GM18517 (cell line): ENCODE results near the gene RNU1-3.
"Not testable (repeated sequence)": the region's sequence is repeated elsewhere in the genome, so short reads cannot be mapped to it uniquely, and the experiment has no call there.

Experiments
- ATAC-seq: cut with Tn5 transposase; IDR thresholded peaks from one replicate; pipeline ENCODE4 v1.9.1; 2021; ENCODE audit warnings: mild to moderate bottlenecking, moderate library complexity; ENCODE audit not compliant: unreplicated experiment

The RNU1-3 gene

DNA sequence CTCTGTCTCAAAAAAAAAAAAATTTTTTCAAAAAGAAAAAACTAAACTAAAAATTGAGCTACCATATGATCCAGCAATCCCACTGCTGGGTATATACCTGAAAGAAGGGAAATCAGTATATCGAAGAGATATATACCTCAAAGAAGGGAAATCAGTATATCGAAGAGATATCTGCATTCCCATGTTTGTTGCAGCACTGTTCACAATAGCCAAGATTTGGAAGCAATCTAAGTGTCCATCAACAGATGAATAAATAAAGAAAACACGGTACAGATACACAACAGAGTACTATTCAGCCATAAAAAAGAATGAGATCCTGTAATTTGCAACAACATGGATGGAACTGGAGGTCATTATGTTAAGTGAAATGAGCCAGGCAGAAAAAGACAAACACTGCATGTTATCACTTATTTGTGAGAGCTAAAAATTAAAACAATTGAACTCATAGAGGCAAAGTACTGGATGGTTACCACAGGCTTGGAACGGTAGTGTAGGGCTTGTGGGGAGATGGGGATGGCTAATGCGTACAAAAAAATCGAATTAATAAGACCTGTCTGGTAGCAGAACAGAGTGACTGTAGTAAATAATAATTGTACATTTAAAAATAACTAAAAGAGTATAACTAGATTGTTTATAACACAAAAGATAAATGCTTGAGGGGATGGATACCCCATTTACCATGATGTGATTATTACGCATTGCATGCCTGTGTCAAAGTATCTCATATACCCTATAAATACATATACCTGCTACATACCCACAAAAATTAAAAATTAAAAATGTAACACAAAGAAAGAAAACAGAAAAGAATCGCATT, 25.4 kb downstream of the RNU1-3 start:
- not testable (repeated sequence) for ATAC-seq

DNA sequence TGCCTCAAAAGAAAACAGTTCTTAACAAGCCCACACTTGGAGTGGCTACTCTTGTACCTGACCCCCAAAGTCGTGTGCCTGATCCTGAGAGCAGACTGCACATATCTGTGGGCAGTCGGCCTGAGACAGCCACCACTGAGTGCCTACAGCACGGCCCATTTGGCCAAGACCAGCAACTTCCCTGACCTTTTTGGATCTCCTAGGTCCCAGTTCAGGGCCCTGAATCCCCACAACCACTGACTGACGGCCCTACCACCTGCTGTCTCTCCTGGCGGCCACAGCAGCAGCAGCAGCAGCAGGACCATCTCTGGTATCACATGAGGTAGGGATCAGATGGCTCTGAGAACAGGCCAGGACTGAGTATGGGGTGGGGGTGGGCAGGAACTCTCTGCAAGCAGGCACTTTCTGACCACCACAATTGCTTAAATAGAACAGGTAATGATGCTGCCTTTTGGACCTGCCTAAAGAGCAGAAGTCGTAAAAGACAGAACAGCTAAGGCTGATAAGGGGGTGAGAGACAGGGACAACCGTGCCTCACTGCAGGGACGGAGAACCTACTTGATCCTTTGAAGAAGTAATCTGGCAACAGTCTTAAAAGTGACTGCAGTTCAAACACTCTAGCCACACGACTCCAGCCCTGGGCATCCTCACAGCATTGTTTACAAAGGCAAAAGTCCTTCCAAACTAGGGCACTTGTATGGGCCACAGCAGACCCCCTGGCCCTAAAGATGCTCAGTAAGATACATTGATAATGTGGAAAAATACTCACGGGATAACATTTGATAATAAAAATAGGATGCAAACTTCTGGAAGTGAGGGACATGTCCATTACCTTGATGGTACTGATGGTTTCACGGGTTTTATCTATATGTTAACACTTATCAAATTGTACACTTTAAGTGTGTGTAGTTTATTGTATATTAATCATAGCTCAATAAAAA, 27.4 kb downstream of the RNU1-3 start:
- ATAC-seq = not testable (repeated sequence)

DNA sequence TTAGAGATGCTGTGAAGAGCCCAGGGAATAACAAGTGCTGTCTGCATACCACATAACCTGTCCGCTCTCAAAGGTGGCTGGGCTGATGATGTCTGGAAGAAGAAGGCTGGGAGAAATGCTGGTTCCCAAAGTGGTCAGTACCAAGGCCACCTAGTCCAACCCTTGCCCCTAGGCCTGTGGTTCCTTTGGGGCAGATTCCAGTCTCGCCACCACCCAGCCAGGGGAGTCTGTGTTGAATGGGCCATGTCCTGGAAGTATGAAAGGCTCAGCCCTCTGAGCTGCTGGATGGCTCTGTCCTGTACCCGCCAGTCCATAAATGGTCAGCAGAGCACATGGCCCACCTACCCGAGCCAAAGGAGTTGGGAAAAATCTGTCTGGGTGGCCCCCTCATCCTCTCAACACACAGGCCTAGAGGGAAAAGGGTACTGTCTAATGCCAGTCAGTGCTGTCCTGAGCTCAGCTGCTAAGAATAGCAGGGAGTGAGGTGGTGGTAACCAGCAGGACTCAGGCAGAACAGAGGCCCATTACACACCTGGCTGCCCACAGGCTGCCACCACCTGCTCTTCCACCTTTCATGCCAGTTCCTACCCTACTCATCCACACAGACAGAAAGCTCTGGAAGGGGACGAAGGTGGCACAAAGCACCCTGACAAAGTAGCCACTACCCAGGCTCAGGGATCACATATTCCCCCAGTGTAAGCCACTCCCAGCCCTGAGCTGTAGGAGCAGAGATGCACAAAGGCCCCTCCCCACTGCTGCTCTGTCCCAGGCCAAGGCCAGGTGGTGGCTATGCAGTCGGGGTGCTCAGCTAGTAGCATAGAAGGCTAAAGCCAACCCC, 28.6 kb downstream of the RNU1-3 start:
- not testable (repeated sequence) for ATAC-seq

DNA sequence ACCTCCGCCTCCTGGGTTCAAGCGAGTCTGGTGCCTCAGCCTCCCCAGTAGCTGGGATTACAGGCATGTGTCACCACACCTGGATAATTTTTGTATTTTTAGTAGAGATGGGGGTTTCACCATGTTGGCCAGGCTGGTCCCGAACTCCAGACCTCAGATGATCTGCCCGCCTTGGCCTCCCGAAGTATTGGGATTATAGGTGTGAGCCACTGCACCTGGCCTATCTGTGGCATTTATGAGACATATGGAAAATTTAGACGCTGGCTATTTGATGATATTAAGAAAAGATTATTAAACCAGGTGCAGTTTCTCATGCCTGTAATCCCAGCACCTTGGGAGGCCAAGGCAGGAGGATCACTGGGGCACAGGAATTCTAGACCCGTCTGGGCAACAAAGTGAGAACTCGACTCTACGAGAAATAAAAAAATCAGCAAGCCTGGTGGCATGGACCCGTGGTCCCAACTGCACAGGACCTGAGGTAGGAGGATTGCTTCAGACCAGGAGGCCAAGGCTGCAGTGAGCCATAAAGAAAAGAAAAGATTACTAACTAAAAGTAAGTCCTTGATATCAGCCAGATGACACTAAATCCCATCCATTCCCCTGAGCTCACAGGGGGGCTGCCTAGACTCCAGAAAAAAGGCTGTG, 30.1 kb downstream of the RNU1-3 start:
- not testable (repeated sequence) for ATAC-seq

DNA sequence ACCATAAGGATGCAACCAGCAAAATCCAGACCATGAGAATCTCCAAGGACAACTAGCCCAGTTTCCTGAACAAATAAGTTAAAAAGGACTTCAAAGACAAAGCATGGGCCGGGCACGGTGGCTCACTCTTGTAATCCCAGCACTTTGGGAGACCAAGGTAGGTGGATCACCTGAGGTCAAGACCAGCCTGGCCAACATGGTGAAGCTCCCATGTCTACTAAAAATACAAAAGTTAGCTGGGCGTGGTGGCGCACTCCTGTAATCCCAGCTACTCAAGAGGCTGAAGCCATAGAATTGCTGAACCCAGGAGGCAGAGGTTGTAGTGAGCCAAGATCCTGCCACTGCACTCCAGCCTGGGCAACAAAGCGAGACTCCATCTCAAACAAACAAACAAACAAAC, 30.8 kb downstream of the RNU1-3 start:
- not testable (repeated sequence) for ATAC-seq

DNA sequence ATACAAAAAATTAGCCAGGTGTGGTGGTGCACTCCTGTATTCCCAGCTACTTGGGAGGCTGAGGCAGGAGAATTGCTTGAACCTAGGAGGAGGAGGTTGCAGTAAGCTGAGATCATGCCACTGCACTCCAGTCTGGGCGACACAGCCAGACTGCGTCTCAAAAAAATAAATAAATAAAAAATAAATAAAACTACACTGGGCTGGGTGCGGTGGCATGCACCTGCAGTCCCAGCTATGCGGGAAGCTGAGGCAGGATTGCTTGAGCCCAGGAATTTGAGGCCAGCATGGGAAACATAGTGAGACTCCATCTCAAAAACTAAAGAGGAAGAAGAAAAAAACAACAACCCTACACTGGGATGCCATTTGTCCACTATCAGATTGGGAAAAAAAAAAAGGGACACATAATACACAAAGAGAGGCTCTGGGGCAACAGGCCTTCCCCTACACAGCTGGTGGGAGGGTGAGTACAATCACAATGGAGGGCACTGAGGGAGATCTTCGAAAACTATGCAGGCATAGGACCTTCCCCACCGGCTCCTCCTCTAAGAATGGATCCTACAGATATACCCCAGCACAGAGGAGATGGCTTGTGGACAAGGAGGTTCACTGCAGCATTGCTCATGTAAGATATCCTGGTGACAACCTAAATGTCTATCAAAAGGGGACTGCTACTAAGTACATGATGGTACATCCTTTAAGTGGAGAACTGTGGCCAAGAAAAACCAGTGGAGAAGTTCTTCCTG, 33.0 kb downstream of the RNU1-3 start:
- not testable (repeated sequence) for ATAC-seq

DNA sequence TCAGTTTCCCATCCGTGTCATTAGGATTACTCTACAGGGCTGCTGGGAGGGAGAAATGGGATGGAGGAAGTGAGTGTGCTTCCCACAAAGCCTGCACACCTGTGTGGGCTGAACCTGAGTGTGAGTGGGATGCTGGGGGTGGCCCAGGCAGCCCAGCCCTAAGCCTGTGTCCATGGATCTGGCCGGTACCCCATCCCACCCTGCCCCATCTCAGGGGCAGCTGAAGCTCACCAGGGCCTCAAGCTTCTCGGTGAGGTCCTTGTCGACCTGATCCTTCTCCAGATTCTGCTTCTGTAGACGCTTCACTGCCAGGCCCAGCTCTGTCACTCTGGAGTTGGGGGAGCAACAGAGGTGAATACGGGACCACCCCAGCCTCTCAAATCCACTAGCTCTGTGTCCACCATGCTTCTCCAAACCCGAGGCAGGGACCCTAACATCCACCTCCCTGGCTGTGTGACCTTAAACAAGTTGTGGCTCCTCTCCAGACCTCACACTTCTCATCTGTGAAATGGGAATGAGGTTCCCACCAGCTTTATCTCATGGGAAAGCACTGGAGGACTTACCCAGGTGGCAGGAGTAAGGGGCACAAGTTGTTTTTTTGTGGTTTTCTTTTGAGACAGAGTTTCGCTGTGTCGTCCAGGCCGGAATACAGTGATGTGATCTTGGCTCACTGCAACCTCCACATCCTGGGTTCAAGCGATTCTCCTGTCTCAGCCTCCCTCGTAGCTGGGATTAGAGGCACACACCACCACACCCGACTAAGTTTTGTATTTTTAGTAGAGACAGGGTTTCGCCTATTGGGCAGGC, 34.5 kb downstream of the RNU1-3 start:
- not testable (repeated sequence) for ATAC-seq

DNA sequence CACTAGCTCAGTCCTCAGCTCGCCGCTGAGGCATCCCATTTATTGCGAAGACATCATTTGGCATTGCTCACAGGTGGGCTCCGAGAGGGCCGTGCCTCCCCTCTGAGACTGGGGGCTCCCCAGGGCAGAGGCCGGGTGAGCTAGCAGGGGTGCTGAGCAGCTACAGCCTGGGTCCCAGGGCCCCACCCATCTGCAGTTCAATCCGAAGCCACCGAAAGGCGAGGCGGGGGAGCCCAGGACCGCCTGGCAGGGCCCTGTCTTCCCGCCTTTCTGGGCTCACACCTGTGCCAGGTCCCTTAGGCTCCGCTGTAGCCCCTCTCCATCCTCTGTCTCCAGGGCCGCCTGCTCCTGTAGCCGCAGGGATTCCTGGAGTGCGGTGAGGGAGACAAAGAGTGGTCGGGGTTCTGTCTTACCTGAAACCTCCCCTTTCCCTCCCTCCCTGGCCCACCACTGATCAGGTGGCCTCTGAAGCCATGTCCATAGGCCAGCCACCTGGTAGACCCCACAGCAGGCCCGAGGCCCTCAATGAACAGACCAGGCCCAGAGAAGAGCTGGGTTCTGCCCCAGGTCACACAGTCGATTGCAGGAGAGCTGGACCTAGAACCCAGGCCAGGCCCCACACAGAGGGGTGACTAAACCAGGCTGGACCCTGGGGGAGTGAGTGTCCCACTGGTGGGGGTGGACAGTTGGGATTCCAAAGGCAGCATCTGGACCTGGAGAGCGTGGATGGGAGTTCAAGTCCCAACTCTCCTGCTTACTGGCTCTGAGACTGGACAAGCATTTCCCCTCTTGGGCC, 35.3 kb downstream of the RNU1-3 start:
- ATAC-seq = no peak

DNA sequence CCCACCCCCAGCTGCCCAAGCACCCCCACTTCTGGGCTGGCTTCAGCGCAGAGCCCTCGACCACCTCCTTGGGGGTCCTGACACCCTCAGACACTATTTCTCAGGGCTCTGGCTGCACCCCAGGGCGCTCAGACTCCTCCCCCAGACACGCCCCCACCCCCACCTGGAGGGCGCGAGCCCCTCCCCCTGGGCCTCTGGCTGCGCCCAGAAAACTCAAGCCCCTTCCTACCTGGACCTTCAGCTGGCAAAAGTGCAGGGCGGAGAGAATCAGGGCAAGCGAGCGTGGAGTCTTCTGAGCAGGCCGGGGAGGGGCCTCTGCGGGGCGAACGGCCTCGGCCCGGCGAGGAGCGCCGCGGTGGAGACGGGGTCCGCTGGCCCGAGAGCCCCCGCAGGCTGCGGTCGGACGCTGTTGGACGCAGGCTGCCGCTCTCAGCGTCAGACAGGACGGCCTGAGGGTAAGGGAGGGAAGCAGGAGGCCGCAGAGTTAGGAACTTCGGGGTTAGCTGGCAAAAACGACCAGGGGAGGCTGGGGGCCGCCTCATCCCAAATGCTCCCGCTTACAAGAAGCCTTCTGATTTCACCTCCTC, 36.0 kb downstream of the RNU1-3 start:
- no peak for ATAC-seq

DNA sequence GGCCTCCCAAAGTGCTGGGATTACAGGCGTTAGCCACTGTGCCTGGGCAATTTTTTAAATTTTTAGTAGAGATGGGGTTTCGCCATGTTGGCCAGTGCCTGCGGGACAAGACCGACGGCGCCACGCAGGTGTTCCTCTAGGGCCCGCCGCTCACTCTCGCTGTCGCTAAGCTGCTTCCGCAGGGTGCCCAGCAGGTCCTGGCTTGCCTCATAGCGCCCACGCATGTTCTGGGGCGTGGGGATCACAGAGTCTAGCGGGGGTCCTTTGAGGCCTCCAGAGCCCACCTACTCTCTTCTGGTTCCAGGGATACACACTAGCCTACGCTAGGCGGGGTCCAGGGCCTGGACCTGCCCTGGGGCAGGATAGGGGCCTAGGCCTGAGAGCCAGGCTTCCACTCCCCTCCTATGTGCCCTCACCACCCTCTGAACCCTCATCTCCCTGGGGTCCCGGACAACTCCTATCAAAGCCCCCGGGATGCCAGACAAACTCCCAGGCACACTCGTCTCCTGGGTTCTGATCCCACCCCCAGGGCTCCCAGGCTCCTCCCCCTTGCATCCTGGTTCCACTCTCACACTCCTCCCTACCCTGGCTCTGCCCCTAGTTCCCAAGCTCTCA, 36.7 kb downstream of the RNU1-3 start:
- ATAC-seq = not testable (repeated sequence)

DNA sequence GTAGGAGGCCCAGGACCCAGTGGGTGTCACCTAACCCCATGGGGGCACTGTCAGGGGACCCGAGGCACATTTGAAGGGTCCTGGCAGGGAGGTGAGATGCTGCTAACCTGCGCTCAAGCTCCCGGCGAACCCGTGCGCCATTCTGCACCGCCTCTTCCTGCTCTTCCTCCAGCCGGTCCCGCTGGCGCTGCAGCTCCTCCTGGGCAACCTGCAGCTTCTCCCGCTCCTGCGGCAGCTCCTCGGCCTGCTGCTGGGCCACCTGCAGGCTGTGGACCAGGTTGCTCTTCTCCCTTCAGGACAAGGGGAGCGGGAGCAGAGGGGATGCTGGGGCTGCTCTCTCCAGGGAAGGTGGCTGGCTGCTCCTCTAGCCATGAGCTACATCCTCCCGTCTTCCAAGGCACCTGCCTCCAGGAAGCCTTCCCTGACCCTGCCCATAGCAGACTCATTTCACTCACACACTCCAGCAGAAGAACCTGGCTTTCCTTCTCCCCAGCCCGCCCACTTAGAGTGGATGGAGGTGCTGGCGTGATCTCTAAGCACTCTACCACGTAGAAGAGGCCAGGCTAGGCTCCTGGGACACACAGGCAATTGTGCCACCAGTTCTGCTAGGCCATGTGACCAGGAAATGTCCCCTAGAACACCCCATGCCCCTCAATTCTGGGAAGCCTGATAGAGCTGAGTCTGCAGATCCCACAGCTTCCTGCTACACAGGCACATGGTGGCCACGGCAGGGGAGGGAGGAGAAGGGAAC, 38.2 kb downstream of the RNU1-3 start:
- no peak for ATAC-seq

DNA sequence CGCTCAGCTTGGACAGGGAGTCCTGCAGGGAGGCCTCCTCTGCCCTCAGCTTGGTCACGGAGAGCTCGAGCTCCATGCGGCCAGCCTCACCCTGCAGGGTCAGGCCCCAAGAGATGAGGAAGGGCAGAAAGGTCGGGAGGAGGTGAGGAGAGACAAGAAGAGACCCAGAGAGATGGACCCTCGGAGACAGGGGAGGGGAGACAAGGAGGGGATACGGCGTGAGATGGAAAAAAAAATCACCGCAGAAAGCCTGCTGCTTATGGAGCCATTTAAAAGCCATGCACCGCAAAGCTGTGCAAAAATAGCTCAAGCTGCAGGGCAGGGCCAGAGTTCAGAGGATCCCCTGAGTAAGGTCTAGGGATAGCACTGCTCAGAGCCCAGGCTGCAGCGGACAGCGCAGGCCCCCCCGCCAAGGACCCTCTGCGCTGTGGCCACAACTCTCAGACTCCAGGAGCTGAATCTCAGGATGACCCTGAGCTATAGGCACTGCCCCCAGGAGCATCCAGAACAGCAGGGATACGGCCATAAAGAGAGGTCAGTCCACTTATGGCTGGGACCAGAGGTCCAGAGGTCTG, 40.3 kb downstream of the RNU1-3 start:
- not testable (repeated sequence) for ATAC-seq

DNA sequence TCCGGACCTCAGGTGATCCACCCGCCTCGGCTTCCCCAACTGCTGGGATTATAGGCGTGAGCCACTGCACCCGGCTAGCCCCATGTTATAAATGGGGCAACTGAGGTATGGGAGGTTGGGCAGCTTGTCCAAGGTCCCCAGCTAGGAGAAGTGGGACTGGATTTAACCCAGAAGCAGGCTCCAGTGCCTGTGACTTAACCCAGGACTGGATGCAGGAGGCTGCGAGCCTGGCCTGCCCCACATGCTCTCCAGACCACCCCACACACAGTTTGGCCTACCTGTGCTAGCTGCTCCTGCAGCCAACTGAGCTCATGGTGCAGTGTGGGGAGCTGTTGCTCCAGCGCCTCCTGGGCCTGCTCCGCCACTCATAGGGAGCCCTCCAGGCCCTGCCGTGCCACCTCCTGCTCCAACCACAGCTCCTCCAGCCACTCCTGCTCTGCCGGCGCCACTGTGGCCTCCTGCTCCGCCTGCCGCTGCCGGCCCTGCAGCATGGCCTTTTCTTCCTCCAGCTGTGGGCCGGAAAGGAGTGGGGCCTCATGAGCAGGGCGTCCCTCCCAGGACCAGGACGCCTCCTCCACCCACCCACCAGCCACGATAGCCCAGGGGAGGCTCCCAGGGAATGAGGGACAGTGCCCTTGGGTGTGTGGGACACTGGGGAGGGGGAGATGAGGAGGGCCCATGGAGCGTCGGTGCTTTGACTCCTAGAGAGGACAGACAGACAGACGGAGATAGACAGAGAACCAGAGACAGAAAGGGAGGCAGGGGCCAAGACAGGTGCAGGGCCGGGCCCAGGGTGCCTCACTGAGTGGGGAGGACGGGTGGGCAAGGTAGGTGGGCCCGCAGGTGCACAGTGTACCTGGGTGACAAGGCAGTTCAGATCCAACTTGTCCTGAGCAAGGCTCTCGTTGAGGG, 41.0 kb downstream of the RNU1-3 start:
- no peak for ATAC-seq

DNA sequence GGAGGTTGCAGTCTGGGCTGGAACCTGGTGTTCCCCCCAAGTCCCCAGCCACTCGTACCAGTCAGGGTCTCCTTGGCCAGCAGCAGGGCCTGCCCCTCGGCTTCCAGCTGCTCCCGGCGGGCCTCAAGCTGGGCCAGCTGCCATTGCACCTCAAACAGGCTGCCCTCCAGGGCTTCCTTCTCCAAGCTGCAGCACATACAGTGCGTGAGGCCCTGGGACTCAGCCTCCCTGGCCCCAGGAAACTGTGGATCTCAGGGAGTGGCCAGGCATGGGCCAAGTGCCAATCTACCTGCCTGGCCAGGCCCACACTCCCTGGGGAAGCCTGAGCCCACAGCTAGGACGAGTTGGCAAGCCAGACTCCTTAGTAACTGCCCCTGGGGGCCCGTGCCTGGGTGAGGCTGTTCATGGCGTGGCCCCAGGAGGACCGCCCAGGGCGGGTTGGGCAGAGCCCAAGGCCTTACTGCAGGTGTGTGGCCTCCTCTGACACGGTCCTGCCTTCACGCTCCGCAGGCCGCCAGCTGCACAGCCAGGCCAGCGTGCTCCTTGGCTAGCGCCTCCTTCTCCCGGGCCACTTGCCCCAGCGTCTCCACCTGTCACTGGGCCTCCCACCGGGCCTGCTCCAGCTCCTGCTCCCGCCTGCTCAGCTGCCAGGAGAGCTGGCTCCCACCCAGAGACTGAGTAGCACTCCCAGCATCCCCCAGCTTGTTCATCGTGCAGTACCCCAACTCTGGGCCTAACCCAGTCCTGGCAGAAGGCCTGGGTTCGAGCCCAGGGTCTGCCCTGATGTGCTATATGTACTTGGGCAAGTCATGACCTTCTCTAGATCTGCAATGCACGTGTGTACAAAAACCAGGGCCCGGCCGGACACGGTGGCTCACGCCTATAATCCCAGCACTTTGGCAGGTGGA, 42.7 kb downstream of the RNU1-3 start:
- not testable (repeated sequence) for ATAC-seq
